GM12878 (cell line): ENCODE data around the gene SNAPC2. TPM values are rescaled to one million over a fixed set of nuclear protein-coding genes. Genes with fewer than 3 reads are reported as not detected.

Experiments used
- ATAC-seq: fragments of 200-7000 bp; cut with Tn5 transposase; 3 replicates; pipeline ENCODE4 v1.9.1; 2020; ENCODE audit warnings: mild to moderate bottlenecking, moderate library complexity
- BruUV-seq: library from RNA; stranded (reverse); fragments of 400-500 nt; replicated peaks from 2 replicates; lab custom pipeline; 2021; lab: Mats Ljungman, UMichigan
- CTCF ChIA-PET: fragments of 300-600 bp; sonication (Branson Sonifier 250); formaldehyde crosslinking; extraction: SDS; loops from one replicate; lab custom pipeline; 2021; ENCODE audit warnings: inconsistent platforms; lab: Yijun Ruan, JAX
- POLR2A ChIA-PET: fragments of 350-600 bp; formaldehyde crosslinking; extraction: SDS; loops from one replicate; lab custom pipeline; 2021; ENCODE audit warnings: inconsistent platforms; lab: Charles Lee
- RAD21 ChIA-PET: fragments of 300-600 bp; sonication (Branson Sonifier 250); formaldehyde crosslinking; loops from one replicate; lab custom pipeline; 2023; ENCODE audit warnings: antibody characterized with exemption; ENCODE audit not compliant: unreplicated experiment; lab: Charles Lee
- SMC1A ChIA-PET: fragments of 300-600 bp; sonication (Branson Sonifier 250); formaldehyde crosslinking; loops from one replicate; lab custom pipeline; 2023; ENCODE audit not compliant: unreplicated experiment, uncharacterized antibody; lab: Charles Lee
- DNase-seq: peaks from one replicate; pipeline ENCODE4 v3.0.0-alpha.2; 2011; ENCODE audit warnings: low read depth, low spot score
- FAIRE-seq: peaks from 3 replicates; lab custom pipeline; 2011; peaks lifted over from hg19 to GRCh38; lab: Jason Lieb, UNC
- H2AFZ ChIP-seq: 2 replicates; pipeline ENCODE4 v1.6.0; 2011; ENCODE audit warnings: low read depth, low read length, control low read depth; ENCODE audit not compliant: control insufficient read depth
- H3K27ac ChIP-seq: 2 replicates; pipeline ENCODE4 v1.5.1; 2011; ENCODE audit warnings: control low read depth; ENCODE audit not compliant: control insufficient read depth, insufficient read depth
- H3K27me3 ChIP-seq, 2 experiments: replicated peaks in 1 of 2; 2 replicates each; pipeline versions ENCODE4 v1.6.0 to v1.6.1; 2011; ENCODE audit warnings: low read length in 1 of 2; ENCODE audit not compliant: control insufficient read depth in 2 of 2, insufficient read depth in 2 of 2
- H3K36me3 ChIP-seq, 2 experiments: 2 replicates each; pipeline ENCODE4 v1.5.1; 2011; ENCODE audit warnings: low read length in 1 of 2; ENCODE audit not compliant: control insufficient read depth in 2 of 2, insufficient read depth in 2 of 2
- H3K4me1 ChIP-seq: 2 replicates; pipeline ENCODE4 v1.6.1; 2011; ENCODE audit warnings: mild to moderate bottlenecking, low read length, moderate library complexity, mixed read lengths; ENCODE audit not compliant: control insufficient read depth, insufficient read depth
- H3K4me2 ChIP-seq: 2 replicates; pipeline ENCODE4 v1.6.0; 2011; ENCODE audit warnings: control low read depth; ENCODE audit not compliant: control insufficient read depth, insufficient read depth
- H3K4me3 ChIP-seq: fragments of 200-600 bp; sonication (generic); 2 replicates; pipeline ENCODE4 v1.5.1; 2016
- H3K79me2 ChIP-seq: 2 replicates; pipeline ENCODE4 v1.6.0; 2011; ENCODE audit warnings: low read length; ENCODE audit not compliant: control insufficient read depth, insufficient read depth
- H3K9ac ChIP-seq: 2 replicates; pipeline ENCODE4 v1.8.0; 2011; ENCODE audit warnings: low read length, control low read depth, mixed read lengths; ENCODE audit not compliant: control insufficient read depth, insufficient read depth
- H3K9me3 ChIP-seq: replicated peaks from 3 replicates; pipeline ENCODE4 v1.5.1; 2011; ENCODE audit warnings: mild to moderate bottlenecking, low read length; ENCODE audit not compliant: control insufficient read depth, insufficient read depth
- H4K20me1 ChIP-seq: 2 replicates; pipeline ENCODE4 v1.6.0; 2011; ENCODE audit not compliant: control insufficient read depth, insufficient read depth
- ATF7 ChIP-seq: fragments of 450-650 bp; IDR thresholded peaks from 2 replicates; pipeline ENCODE4 v1.6.1; 2016; ENCODE audit warnings: low read depth, mild to moderate bottlenecking
- CEBPB ChIP-seq, 2 experiments: fragments of 150-350 bp in 1 of 2; IDR thresholded peaks; 2 replicates each; pipeline ENCODE4 v1.6.1; 2012 to 2014; ENCODE audit warnings: low read depth in 2 of 2, low read length in 2 of 2, borderline replicate concordance in 1 of 2, inconsistent platforms in 1 of 2
- FOXM1 ChIP-seq: IDR thresholded peaks from 2 replicates; pipeline ENCODE4 v1.6.1; 2012; ENCODE audit warnings: low read depth, mild to moderate bottlenecking, inconsistent platforms, low read length, moderate library complexity
- JUND ChIP-seq: IDR thresholded peaks from 2 replicates; pipeline ENCODE4 v1.6.1; 2012; ENCODE audit warnings: low read depth, mild to moderate bottlenecking, low read length, improper control_type of control experiment, moderate library complexity
- KDM1A ChIP-seq: fragments of 200-600 bp; sonication (generic); IDR thresholded peaks from 2 replicates; pipeline ENCODE4 v1.6.1; 2016; ENCODE audit warnings: borderline replicate concordance
- MYB ChIP-seq: fragments of 150-350 bp; IDR thresholded peaks from 2 replicates; pipeline ENCODE4 v1.6.1; 2014; ENCODE audit warnings: mild to moderate bottlenecking, low read depth, low read length, borderline replicate concordance
- SMARCA5 ChIP-seq: fragments of 450-650 bp; IDR thresholded peaks from 2 replicates; pipeline ENCODE4 v1.6.1; 2017; ENCODE audit warnings: mild to moderate bottlenecking
- STAT1 ChIP-seq: fragments of 450-650 bp; conservative IDR thresholded peaks from 2 replicates; pipeline ENCODE4 v1.6.1; 2014; ENCODE audit warnings: antibody characterized with exemption, mild to moderate bottlenecking
- TCF12 ChIP-seq: IDR thresholded peaks from 2 replicates; pipeline ENCODE4 v1.6.1; 2011; ENCODE audit warnings: low read depth, mild to moderate bottlenecking, low read length
- ZSCAN29 ChIP-seq: fragments of 450-650 bp; IDR thresholded peaks from 2 replicates; pipeline ENCODE4 v1.6.1; 2017; ENCODE audit warnings: mild to moderate bottlenecking, moderate library complexity
- WGBS: methylation state at CpG from one replicate; pipeline ENCODE4 v1.1.6; 2016; ENCODE audit warnings: low lambda C conversion rate; ENCODE audit not compliant: insufficient replicate concordance, insufficient coverage; ENCODE audit errors: missing lambda C conversion rate; 5-methylcytosine and 5-hydroxymethylcytosine counted together
- in situ Hi-C: fragments of 300-500 bp; cut with MboI; formaldehyde crosslinking; loops from 9 replicates; pipeline ENCODE4 v1.14.3; 2018; ENCODE audit warnings: mixed read lengths
- intact Hi-C: fragments of 100-400 bp; cut with micrococcal nuclease; formaldehyde crosslinking; loops from one replicate; pipeline ENCODE4 v1.14.2; 2022; ENCODE audit not compliant: unreplicated experiment
- polyA plus RNA-seq, 11 experiments: library from polyadenylated mRNA; depleted of rRNA in 4 of 11; unstranded in 6 of 11; stranded (reverse) in 5 of 11; fragments of >200 nt; fragmentation: Nextera tagmentation in 4 of 11; fragmentation: Illumina TruSeq in 1 of 11; extraction: Ambion mirVana in 4 of 11; extraction: Trizol in 1 of 11; gene quantifications; 1 replicate in 1 of 11; 2 replicates in 10 of 11; pipeline versions ENCODE4 v1.2.1 to v1.2.3, GENCODE V29; 2011 to 2016; ENCODE audit warnings: inconsistent platforms in 2 of 11, missing spikeins in 2 of 11, low read depth in 1 of 11
- total RNA-seq, 4 experiments: library from RNA; depleted of rRNA in 3 of 4; stranded (reverse); fragments of >200 nt in 3 of 4; fragmentation: Illumina TruSeq in 1 of 4; extraction: Trizol in 1 of 4; gene quantifications; 2 replicates each; pipeline versions ENCODE4 v1.2.1 to v1.2.3, GENCODE V29; 2013 to 2021
- TF ChIP-seq, protein P1 (sequence below): fragments of 450-650 bp; IDR thresholded peaks from 2 replicates; pipeline ENCODE4 v1.6.1; 2017; ENCODE audit warnings: mild to moderate bottlenecking, moderate library complexity
- TF ChIP-seq, protein P2 (sequence below): fragments of 450-650 bp; IDR thresholded peaks from 2 replicates; pipeline ENCODE4 v1.6.1; 2017; ENCODE audit warnings: mild to moderate bottlenecking, low read depth, inconsistent platforms; ENCODE audit not compliant: poor library complexity, severe bottlenecking

SNAPC2 gene
- total and polyA plus RNA-seq, 10 of the 15 experiments (the other 5 are each of a cell fraction or from before 2014, with no cell fraction given), result 0.19 to 20.8 (median 12.6) TPM

DNA sequence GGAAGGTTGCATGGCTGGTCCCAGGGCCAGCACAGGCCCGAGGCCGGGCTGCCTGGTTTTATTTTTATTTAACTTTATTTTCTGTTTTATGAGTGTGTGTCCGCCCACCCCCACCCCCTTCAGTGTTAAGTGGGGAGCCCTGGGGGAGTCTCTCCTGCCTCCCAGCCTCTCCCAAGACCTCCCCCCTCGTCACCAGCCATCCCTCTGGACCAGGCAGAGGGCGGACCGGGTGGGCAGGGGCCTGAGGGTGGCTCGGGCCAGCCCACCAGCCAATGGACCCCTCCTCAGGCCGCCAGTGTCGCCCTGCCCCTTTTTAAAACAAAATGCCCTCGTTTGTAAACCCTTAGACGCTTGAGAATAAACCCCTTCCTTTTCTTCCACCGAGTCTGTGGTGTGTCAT lies 6.0 kb upstream of the SNAPC2 start:
- FAIRE-seq (no peak), ATAC-seq (no peak), DNase-seq (no peak)
- no peaks in the 10 kb centered on the region; the same call in 2 of the 3 replicates for H3K9me3 ChIP-seq
- no peak overlapping the region for H3K27ac ChIP-seq
- BruUV-seq, result no TSS peak
- ChIA-PET RAD21 (no interaction called here), SMC1A (no interaction called here), POLR2A (no interaction called here), CTCF (no interaction called here)
- peaks cover 0 to 14% of the 10 kb centered on the region in 2 experiments; a peak in 3 of 4 replicates for H3K36me3 ChIP-seq
- H3K9ac ChIP-seq, result no peak overlapping the region
- H2AFZ ChIP-seq, result no peak overlapping the region
- WGBS, result 54% methylated on average over 12 of the region's 12 CpGs
- no peak overlapping the region for H3K4me3 ChIP-seq
- H3K4me1 ChIP-seq, result no peaks in the 10 kb centered on the region
- H3K79me2 ChIP-seq, result no peaks in the 10 kb centered on the region
- H4K20me1 ChIP-seq, result no peaks in the 10 kb centered on the region
- no peak overlapping the region for H3K4me2 ChIP-seq
- peaks cover 8 to 21% of the 10 kb centered on the region in 2 experiments for H3K27me3 ChIP-seq
- TF ChIP-seq ZSCAN29 (no peak), STAT1 (no peak), JUND (no peak), ATF7 (no peak), SMARCA5 (no peak), FOXM1 (no peak), CEBPB (IDR thresholded peaks at IDR 0.05; ENCODE audit: borderline replicate concordance in 1 of 2, low read depth in 2 of 2, low read length in 2 of 2) (no peak), MYB (no peak), TCF12 (no peak), KDM1A (no peak)
- TF ChIP-seq, protein P1, sequence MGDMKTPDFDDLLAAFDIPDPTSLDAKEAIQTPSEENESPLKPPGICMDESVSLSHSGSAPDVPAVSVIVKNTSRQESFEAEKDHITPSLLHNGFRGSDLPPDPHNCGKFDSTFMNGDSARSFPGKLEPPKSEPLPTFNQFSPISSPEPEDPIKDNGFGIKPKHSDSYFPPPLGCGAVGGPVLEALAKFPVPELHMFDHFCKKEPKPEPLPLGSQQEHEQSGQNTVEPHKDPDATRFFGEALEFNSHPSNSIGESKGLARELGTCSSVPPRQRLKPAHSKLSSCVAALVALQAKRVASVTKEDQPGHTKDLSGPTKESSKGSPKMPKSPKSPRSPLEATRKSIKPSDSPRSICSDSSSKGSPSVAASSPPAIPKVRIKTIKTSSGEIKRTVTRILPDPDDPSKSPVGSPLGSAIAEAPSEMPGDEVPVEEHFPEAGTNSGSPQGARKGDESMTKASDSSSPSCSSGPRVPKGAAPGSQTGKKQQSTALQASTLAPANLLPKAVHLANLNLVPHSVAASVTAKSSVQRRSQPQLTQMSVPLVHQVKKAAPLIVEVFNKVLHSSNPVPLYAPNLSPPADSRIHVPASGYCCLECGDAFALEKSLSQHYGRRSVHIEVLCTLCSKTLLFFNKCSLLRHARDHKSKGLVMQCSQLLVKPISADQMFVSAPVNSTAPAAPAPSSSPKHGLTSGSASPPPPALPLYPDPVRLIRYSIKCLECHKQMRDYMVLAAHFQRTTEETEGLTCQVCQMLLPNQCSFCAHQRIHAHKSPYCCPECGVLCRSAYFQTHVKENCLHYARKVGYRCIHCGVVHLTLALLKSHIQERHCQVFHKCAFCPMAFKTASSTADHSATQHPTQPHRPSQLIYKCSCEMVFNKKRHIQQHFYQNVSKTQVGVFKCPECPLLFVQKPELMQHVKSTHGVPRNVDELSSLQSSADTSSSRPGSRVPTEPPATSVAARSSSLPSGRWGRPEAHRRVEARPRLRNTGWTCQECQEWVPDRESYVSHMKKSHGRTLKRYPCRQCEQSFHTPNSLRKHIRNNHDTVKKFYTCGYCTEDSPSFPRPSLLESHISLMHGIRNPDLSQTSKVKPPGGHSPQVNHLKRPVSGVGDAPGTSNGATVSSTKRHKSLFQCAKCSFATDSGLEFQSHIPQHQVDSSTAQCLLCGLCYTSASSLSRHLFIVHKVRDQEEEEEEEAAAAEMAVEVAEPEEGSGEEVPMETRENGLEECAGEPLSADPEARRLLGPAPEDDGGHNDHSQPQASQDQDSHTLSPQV, result no peak
- TF ChIP-seq, protein P2, sequence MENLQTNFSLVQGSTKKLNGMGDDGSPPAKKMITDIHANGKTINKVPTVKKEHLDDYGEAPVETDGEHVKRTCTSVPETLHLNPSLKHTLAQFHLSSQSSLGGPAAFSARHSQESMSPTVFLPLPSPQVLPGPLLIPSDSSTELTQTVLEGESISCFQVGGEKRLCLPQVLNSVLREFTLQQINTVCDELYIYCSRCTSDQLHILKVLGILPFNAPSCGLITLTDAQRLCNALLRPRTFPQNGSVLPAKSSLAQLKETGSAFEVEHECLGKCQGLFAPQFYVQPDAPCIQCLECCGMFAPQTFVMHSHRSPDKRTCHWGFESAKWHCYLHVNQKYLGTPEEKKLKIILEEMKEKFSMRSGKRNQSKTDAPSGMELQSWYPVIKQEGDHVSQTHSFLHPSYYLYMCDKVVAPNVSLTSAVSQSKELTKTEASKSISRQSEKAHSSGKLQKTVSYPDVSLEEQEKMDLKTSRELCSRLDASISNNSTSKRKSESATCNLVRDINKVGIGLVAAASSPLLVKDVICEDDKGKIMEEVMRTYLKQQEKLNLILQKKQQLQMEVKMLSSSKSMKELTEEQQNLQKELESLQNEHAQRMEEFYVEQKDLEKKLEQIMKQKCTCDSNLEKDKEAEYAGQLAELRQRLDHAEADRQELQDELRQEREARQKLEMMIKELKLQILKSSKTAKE, result no peak
- in situ Hi-C loops (no loop called here), intact Hi-C loops (no loop called here)
